SK-N-SH (cell line): ENCODE measurements around the gene ST7. TPM values are rescaled to one million over a fixed set of nuclear protein-coding genes. Genes with fewer than 3 reads are reported as not detected.

Experiments used
- CTCF ChIA-PET: fragments of 300-600, 350-600 bp; formaldehyde crosslinking; extraction: SDS; loops from one replicate; lab custom pipeline; 2021; lab: Yijun Ruan, JAX
- POLR2A ChIA-PET: fragments of 350-600 bp; sonication (Branson Sonifier 250); formaldehyde crosslinking; extraction: SDS; loops from one replicate; lab custom pipeline; 2020; ENCODE audit warnings: antibody characterized with exemption, inconsistent platforms; lab: Yijun Ruan, JAX
- DNase-seq: peaks from one replicate; pipeline ENCODE4 v3.0.0; 2012
- H2AFZ ChIP-seq: fragments of 200-600 bp; sonication (generic); 2 replicates; pipeline ENCODE4 v1.8.1; 2016; ENCODE audit warnings: antibody characterized with exemption, mild to moderate bottlenecking, low read depth
- H3F3A ChIP-seq: fragments of 200-600 bp; sonication (generic); replicated peaks from 2 replicates; pipeline ENCODE3; 2016; ENCODE audit warnings: antibody characterized with exemption, mild to moderate bottlenecking; ENCODE audit not compliant: insufficient read depth
- H3K27ac ChIP-seq, 2 experiments: fragments of 200-500 bp in 1 of 2; fragments of 200-600 bp in 1 of 2; sonication (Bioruptor generic) in 1 of 2; sonication (generic), shearing (Covaris generic) in 1 of 2; 2 replicates each; pipeline versions ENCODE4 v1.5.1 to v1.6.1; 2014 to 2016; ENCODE audit warnings: low read depth in 2 of 2, inconsistent platforms in 1 of 2, low read length in 1 of 2, mild to moderate bottlenecking in 1 of 2, mixed read lengths in 1 of 2
- H3K27me3 ChIP-seq: fragments of 200-600 bp; sonication (generic), shearing (Covaris generic); 2 replicates; pipeline ENCODE4 v1.6.1; 2016; ENCODE audit warnings: mixed run types; ENCODE audit not compliant: insufficient read depth
- H3K36me3 ChIP-seq, 2 experiments: fragments of 200-500 bp in 1 of 2; fragments of 200-600 bp in 1 of 2; sonication (Bioruptor generic) in 1 of 2; sonication (generic) in 1 of 2; replicated peaks in 1 of 2; 2 replicates each; pipeline versions ENCODE3 to v1.5.1; 2014 to 2016; ENCODE audit warnings: low read length in 1 of 2, mild to moderate bottlenecking in 1 of 2; ENCODE audit not compliant: insufficient read depth in 2 of 2, control insufficient read depth in 1 of 2
- H3K4me1 ChIP-seq, 2 experiments: fragments of 200-500 bp in 1 of 2; fragments of 200-600 bp in 1 of 2; sonication (Bioruptor generic) in 1 of 2; sonication (generic), shearing (Covaris generic) in 1 of 2; 2 replicates each; pipeline versions ENCODE4 v1.5.1 to v1.6.1; 2014 to 2016; ENCODE audit warnings: low read depth in 1 of 2, low read length in 1 of 2, mixed run types in 1 of 2; ENCODE audit not compliant: insufficient read depth in 2 of 2, control insufficient read depth in 1 of 2
- H3K4me2 ChIP-seq: fragments of 200-600 bp; sonication (generic), shearing (Covaris generic); 2 replicates; pipeline ENCODE4 v1.6.1; 2017; ENCODE audit warnings: mixed run types
- H3K4me3 ChIP-seq, 2 experiments: fragments of 200-500 bp in 1 of 2; fragments of 200-600 bp in 1 of 2; sonication (Bioruptor generic) in 1 of 2; sonication (generic), shearing (Covaris generic) in 1 of 2; 2 replicates each; pipeline versions ENCODE4 v1.5.1 to v1.8.1; 2014 to 2016; ENCODE audit warnings: low read depth in 2 of 2, inconsistent platforms in 1 of 2, low read length in 1 of 2, mild to moderate bottlenecking in 1 of 2, mixed read lengths in 1 of 2, moderate library complexity in 1 of 2
- H3K79me2 ChIP-seq: fragments of 200-600 bp; sonication (generic); 2 replicates; pipeline ENCODE4 v1.8.1; 2017; ENCODE audit warnings: mild to moderate bottlenecking; ENCODE audit not compliant: insufficient read depth
- H3K9ac ChIP-seq: fragments of 200-600 bp; sonication (generic); 2 replicates; pipeline ENCODE4 v1.6.1; 2017; ENCODE audit warnings: mixed run types
- H3K9me2 ChIP-seq: fragments of 200-600 bp; sonication (generic); 2 replicates; pipeline ENCODE4 v1.6.1; 2017; ENCODE audit warnings: mixed run types
- H3K9me3 ChIP-seq: fragments of 200-600 bp; sonication (generic); 2 replicates; pipeline ENCODE4 v1.6.1; 2017; ENCODE audit warnings: mixed run types, mild to moderate bottlenecking, moderate library complexity
- H4K20me1 ChIP-seq: fragments of 200-600 bp; sonication (generic); 2 replicates; pipeline ENCODE4 v1.6.1; 2017; ENCODE audit warnings: mild to moderate bottlenecking, mixed run types; ENCODE audit not compliant: insufficient read depth
- ELF1 ChIP-seq: IDR thresholded peaks from 2 replicates; pipeline ENCODE4 v1.4.0; 2012
- EP300 ChIP-seq, 2 experiments: IDR thresholded peaks; 2 replicates each; pipeline versions ENCODE4 v1.4.0 to v1.6.1; 2012; ENCODE audit warnings: borderline replicate concordance in 1 of 2, low read depth in 1 of 2, low read length in 1 of 2
- FOSL2 ChIP-seq: IDR thresholded peaks from 2 replicates; pipeline ENCODE4 v1.4.0; 2012; ENCODE audit warnings: low read depth, mild to moderate bottlenecking, moderate library complexity, borderline replicate concordance
- GABPA ChIP-seq: IDR thresholded peaks from 2 replicates; pipeline ENCODE4 v1.4.0; 2012; ENCODE audit warnings: low read depth, mild to moderate bottlenecking
- MEF2A ChIP-seq: IDR thresholded peaks from 2 replicates; pipeline ENCODE4 v1.4.0; 2012; ENCODE audit warnings: low read depth, borderline replicate concordance
- MXI1 ChIP-seq: IDR thresholded peaks from 2 replicates; pipeline ENCODE4 v1.6.1; 2012; ENCODE audit warnings: mild to moderate bottlenecking, low read depth, low read length, improper control_type of control experiment
- NFIC ChIP-seq: IDR thresholded peaks from 2 replicates; pipeline ENCODE4 v1.4.0; 2012; ENCODE audit warnings: borderline replicate concordance
- NRF1 ChIP-seq: IDR thresholded peaks from 2 replicates; pipeline ENCODE4 v1.6.1; 2012; ENCODE audit warnings: low read depth, mild to moderate bottlenecking, low read length
- PBX3 ChIP-seq: IDR thresholded peaks from 2 replicates; pipeline ENCODE4; 2012
- POLR2AphosphoS5 ChIP-seq: IDR thresholded peaks from 2 replicates; pipeline ENCODE4 v1.6.1; 2012; ENCODE audit warnings: low read depth, low read length
- RCOR1 ChIP-seq: fragments of 150-350 bp; IDR thresholded peaks from 2 replicates; pipeline ENCODE4 v1.6.1; 2017; ENCODE audit warnings: antibody characterized with exemption, low read length
- RXRA ChIP-seq: IDR thresholded peaks from 2 replicates; pipeline ENCODE4 v1.4.0; 2012; ENCODE audit warnings: low read depth, mild to moderate bottlenecking, borderline replicate concordance
- SIN3A ChIP-seq: IDR thresholded peaks from 2 replicates; pipeline ENCODE4 v1.6.1; 2012; ENCODE audit warnings: low read depth, mild to moderate bottlenecking, low read length, moderate library complexity, borderline replicate concordance
- SMC3 ChIP-seq: IDR thresholded peaks from 2 replicates; pipeline ENCODE4 v1.6.1; 2012; ENCODE audit warnings: low read depth, low read length, improper control_type of control experiment
- TEAD4 ChIP-seq: IDR thresholded peaks from 2 replicates; pipeline ENCODE4 v1.4.0; 2012; ENCODE audit warnings: mild to moderate bottlenecking, borderline replicate concordance; ENCODE audit not compliant: insufficient read depth
- YY1 ChIP-seq: IDR thresholded peaks from 2 replicates; pipeline ENCODE4 v1.4.0; 2012; ENCODE audit warnings: low read depth, mild to moderate bottlenecking
- ZBTB33 ChIP-seq: IDR thresholded peaks from 2 replicates; pipeline ENCODE4 v1.4.0; 2012; ENCODE audit warnings: low read depth, borderline replicate concordance
- WGBS: methylation state at CpG from one replicate; pipeline ENCODE4 v1.1.6; 2017; ENCODE audit warnings: low lambda C conversion rate; 5-methylcytosine and 5-hydroxymethylcytosine counted together
- polyA plus RNA-seq, 3 experiments: library from polyadenylated mRNA; depleted of rRNA; stranded (reverse); fragments of >200 nt; gene quantifications; 2 replicates each; pipeline ENCODE4 v1.2.3, GENCODE V29; 2012
- TF ChIP-seq, protein P1 (sequence below): IDR thresholded peaks from 2 replicates; pipeline ENCODE4 v1.4.0; 2012; ENCODE audit warnings: low read depth
- TF ChIP-seq, protein P2 (sequence below): IDR thresholded peaks from 2 replicates; pipeline ENCODE4 v1.4.0; 2012; ENCODE audit warnings: low read depth, borderline replicate concordance

The ST7 gene
- polyA plus RNA-seq, 1 of the 3 experiments (the other 2 are of a cell fraction), result 23.5 TPM

DNA sequence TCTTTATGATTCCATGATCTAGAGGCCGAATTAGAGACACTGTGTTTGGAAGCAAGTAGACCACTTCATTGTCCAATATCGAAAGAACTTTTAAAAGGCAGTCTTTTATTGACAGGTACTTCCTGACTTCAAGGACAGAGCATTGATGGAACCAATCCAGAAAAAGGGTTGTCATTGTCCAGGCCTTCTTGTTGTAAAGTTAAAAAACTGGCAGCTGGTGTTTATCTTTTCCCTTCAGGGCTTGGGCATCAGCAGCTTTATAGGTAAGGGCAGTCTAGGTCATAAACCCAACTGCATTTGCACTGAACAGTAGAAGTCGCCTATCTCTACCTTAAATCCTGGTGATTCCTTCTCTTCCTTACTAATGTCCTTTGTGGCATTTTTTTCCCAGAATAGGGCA lies 95.6 kb downstream of the ST7 start:
- Histone ChIP-seq H3K9ac (no peak overlapping the region), H3K4me3 (no peak overlapping the region), H3K4me2 (no peak overlapping the region), H3K9me3 (no peaks in the 10 kb centered on the region), H3K27me3 (no peaks in the 10 kb centered on the region), H3K36me3 (no peaks in the 10 kb centered on the region), H3F3A (no peaks in the 10 kb centered on the region), H3K27ac (peak overlapping the region in 1 of 2 experiments; percentile 82; a peak in 2 of 4 replicates), H3K79me2 (peaks cover 32% of the 10 kb centered on the region), H2AFZ (no peak overlapping the region), H4K20me1 (no peaks in the 10 kb centered on the region), H3K9me2 (no peaks in the 10 kb centered on the region), H3K4me1 (peaks cover 5 to 38% of the 10 kb centered on the region in 2 experiments; a peak in 2 of 4 replicates)
- no peak for DNase-seq
- CTCF ChIA-PET, result interaction anchor here (1.1 to 1.4 kb wide), 3 partner anchors 8 to 60 kb away, joined by 3 to 6 read pairs (median 3); no protein-coding TSS in a partner anchor
- 99% methylated on average over 3 of the region's 3 CpGs for WGBS
- TF ChIP-seq, protein P1, sequence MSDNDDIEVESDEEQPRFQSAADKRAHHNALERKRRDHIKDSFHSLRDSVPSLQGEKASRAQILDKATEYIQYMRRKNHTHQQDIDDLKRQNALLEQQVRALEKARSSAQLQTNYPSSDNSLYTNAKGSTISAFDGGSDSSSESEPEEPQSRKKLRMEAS, result no peak
- TF ChIP-seq GABPA (no peak), ZBTB33 (no peak), RXRA (no peak), MXI1 (no peak), MEF2A (no peak), EP300 (IDR thresholded peaks at IDR 0.05; ENCODE audit: borderline replicate concordance in 1 of 2, low read depth in 1 of 2, low read length in 1 of 2) (no peak), NRF1 (no peak), SMC3 (no peak), ELF1 (no peak), YY1 (no peak), NFIC (no peak), FOSL2 (no peak)
- POLR2A ChIA-PET, result no interaction called here

DNA sequence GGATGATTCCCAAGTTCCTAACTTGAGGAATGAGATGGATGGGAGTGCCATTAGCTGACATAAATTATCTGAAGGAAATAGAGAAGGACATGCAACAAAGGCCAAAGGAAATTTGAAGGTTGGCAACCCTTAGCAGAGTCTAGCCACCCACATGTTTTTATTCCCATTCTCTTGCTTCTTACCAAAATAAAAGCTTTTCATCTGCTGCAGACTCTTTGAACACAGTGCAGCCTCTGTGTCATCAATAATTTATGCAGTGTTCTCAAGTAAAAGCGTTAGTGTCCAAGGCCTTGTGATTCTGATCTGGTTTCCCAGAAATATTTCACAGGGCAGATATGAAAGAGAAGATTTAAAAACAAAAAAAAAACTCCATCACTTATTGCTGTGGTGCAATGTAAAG lies 98.5 kb downstream of the ST7 start:
- Histone ChIP-seq H3K27ac (no peak overlapping the region; a peak in 1 of 4 replicates), H4K20me1 (no peaks in the 10 kb centered on the region), H3K4me1 (peaks cover 5 to 33% of the 10 kb centered on the region in 2 experiments; a peak in 2 of 4 replicates), H2AFZ (no peak overlapping the region), H3K36me3 (no peaks in the 10 kb centered on the region), H3K4me2 (no peak overlapping the region), H3K9ac (no peak overlapping the region), H3K4me3 (no peak overlapping the region), H3F3A (no peaks in the 10 kb centered on the region), H3K27me3 (no peaks in the 10 kb centered on the region), H3K9me2 (no peaks in the 10 kb centered on the region), H3K79me2 (peaks cover 21% of the 10 kb centered on the region), H3K9me3 (no peaks in the 10 kb centered on the region)
- ChIA-PET CTCF (interaction anchor here (0.7 to 1.6 kb wide), 3 partner anchors 12 to 26 kb away, joined by 3 read pairs; no protein-coding TSS in a partner anchor), POLR2A (no interaction called here)
- DNase-seq, result no peak
- 71% methylated on average over 1 of the region's 1 CpG for WGBS
- TF ChIP-seq RXRA (no peak), RCOR1 (no peak), TEAD4 (no peak), EP300 (IDR thresholded peaks at IDR 0.05; ENCODE audit: borderline replicate concordance in 1 of 2, low read depth in 1 of 2, low read length in 1 of 2) (no peak), SMC3 (no peak), FOSL2 (no peak), ZBTB33 (no peak), NRF1 (no peak), POLR2AphosphoS5 (no peak), YY1 (no peak), GABPA (no peak), MEF2A (no peak), SIN3A (no peak), NFIC (no peak), PBX3 (no peak)
- TF ChIP-seq, protein P2, sequence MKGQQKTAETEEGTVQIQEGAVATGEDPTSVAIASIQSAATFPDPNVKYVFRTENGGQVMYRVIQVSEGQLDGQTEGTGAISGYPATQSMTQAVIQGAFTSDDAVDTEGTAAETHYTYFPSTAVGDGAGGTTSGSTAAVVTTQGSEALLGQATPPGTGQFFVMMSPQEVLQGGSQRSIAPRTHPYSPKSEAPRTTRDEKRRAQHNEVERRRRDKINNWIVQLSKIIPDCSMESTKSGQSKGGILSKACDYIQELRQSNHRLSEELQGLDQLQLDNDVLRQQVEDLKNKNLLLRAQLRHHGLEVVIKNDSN, result no peak
